ENCODE data around the gene ZDHHC3.

- TF ChIP-seq CTCF (IDR thresholded peaks at IDR 0.05) = no peak
- TF ChIP-seq POLR2A (IDR thresholded peaks at IDR 0.05) = no peak
These were observed 52.1 kb downstream of the ZDHHC3 start for GRCh38 chr3:44923632-44924456.
